PC-3 (cell line): Measurements from ENCODE around the gene CSMD2.

ENCODE experiments used
- EZH2 ChIP-seq: fragments of 300-600 bp; sonication (generic); IDR thresholded peaks from one replicate; pipeline ENCODE4 v1.6.1; 2017; ENCODE audit warnings: antibody characterized with exemption, mild to moderate bottlenecking, low read length; ENCODE audit not compliant: unreplicated experiment
- TF ChIP-seq, protein P1 (sequence below): fragments of 300-600 bp; sonication (generic); conservative IDR thresholded peaks from 2 replicates; pipeline ENCODE4 v1.5.1; 2017; ENCODE audit warnings: antibody characterized with exemption, low read depth, mild to moderate bottlenecking, low read length

DNA sequence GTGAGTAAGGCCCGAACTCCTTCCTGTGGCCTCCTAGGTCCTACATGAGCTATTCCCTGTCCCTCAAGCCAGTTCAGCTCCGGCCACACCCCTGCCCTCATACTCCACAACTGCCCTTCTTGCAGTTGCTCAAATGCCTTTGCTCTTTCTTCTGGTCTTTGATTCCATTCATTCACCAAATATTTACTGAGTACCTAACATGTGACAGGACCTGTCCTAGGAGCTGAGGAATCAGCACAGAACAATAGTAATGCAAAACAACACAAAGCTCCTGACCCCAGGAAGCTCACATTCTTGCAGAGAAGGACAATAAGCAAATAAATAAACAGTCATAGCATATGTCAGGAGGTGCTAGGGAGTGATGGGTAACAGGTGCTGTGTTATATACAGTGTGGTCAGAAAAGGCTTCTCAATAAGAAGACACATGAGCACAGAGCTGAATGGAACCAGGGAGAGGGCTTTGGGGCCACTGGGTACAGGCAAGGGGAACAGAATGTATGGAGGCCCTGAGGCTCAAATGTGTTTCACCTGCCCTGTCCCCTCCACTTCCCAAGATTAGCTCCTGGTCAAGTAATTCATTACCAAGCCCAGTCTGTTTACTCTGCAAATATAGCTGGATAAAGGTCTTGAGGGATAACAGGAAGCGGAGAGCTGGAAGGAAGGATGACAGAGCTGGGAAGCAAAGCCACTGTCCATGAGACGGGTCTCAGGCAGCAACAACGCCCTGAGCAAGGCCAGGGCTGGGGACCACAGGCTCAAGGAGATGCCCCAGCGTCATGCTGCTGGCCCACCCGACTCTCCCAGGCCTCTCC, 145.1 kb downstream of the CSMD2 start:
- TF ChIP-seq, protein P1, sequence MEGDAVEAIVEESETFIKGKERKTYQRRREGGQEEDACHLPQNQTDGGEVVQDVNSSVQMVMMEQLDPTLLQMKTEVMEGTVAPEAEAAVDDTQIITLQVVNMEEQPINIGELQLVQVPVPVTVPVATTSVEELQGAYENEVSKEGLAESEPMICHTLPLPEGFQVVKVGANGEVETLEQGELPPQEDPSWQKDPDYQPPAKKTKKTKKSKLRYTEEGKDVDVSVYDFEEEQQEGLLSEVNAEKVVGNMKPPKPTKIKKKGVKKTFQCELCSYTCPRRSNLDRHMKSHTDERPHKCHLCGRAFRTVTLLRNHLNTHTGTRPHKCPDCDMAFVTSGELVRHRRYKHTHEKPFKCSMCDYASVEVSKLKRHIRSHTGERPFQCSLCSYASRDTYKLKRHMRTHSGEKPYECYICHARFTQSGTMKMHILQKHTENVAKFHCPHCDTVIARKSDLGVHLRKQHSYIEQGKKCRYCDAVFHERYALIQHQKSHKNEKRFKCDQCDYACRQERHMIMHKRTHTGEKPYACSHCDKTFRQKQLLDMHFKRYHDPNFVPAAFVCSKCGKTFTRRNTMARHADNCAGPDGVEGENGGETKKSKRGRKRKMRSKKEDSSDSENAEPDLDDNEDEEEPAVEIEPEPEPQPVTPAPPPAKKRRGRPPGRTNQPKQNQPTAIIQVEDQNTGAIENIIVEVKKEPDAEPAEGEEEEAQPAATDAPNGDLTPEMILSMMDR, result no peak
- no peak for TF ChIP-seq EZH2
